SKM-1 treated with dmso at 0.1 percent for 144 hours (cell line): ENCODE results near the gene PDZD2.
"Not testable (repeated sequence)": the region's sequence is repeated elsewhere in the genome, so short reads cannot be mapped to it uniquely, and the experiment has no call there.

Experiments used
- DNase-seq: peaks from one replicate; lab custom pipeline; 2025; ENCODE audit not compliant: unreplicated experiment; lab: John Stamatoyannopoulos, UW

PDZD2 gene

GRCh38 chr5:32059761-32060530 is 421.0 kb downstream of the PDZD2 start:
- DNase-seq: no peak

DNA sequence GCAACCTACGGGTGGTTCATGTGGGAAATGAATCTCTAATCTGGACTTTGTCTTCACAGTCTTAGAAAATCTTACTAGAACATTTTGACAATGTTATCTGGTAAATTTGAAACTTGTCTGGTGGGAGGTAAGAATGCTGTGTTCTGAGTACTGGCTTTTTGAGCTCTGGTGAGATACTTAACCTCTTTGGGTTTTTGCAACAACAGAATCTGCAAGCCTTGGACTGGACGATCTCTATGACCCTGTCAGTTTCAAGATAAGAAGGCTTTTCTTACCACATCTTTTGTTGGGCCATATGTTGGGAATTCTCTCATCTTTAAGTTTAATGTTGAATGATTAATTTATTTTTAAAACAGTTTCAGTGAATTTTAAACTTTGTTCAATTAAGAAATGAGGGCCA is 422.3 kb downstream of the PDZD2 start:
- no peak for DNase-seq

- DNase-seq: no peak
Measured at GRCh38 chr5:32066448-32066847, 427.5 kb downstream of the PDZD2 start.

GRCh38 chr5:32067774-32068470 is 429.0 kb downstream of the PDZD2 start:
- DNase-seq: no peak

DNA sequence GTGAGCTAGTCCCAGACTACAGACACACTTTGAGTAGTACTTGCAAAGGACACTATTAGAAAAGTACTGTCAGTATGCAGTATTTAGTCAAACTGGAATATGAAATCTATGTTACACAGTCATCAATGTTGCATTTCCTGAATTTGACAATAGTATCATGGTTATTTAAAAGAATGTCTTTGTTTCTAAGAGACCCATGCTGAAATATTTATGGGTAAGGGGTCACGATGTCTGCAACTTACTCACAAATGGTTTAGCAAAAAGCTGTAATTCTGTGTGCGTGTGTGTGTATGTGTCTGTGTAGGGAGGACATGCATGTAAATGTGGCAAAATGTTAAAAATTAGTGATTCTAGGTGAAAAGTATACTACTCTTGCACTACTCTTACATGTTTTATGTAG is 429.6 kb downstream of the PDZD2 start:
- DNase-seq: no peak

DNA sequence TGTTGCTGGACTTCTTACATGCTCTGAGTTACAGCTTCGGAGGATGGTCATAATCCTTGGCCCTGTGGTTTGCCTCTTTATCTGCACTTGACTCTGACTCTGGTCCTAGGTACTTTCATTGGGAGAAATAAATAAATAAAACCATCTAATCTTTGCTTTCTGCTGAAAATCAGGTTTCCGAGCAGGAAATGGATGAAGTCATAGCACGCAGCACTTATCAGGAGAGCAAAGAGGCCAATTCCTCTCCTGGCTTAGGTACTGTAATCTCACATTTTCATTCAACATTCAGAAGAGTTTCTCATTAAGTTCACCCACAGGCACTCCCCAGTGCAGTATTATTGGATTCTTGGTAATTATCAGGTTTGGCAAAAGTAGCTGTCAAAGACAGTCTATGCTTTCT is 430.5 kb downstream of the PDZD2 start:
- no peak for DNase-seq

- no peak for DNase-seq
Measured at GRCh38 chr5:32071351-32071944, 432.5 kb downstream of the PDZD2 start.

GRCh38 chr5:32072054-32072453 is 433.1 kb downstream of the PDZD2 start:
- DNase-seq: no peak

DNA sequence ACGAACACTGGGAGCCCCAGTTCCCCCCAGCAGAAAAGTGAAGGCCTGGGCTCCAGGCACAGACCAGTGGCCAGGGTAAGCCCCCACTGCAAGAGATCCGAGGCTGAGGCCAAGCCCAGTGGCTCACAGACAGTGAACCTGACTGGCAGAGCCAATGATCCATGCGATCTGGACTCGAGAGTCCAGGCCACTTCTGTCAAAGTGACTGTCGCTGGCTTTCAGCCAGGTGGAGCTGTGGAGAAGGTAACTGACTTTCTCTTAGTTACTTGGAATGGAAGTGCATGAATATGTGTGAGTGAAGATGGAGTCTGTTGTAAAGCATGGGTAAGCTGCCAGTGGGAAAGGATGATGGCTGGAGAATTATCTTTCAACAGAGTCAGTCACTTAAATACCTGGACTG is 435.5 kb downstream of the PDZD2 start:
- no peak for DNase-seq

GRCh38 chr5:32076699-32077695 is 438.1 kb downstream of the PDZD2 start:
- peak; percentile 52 for DNase-seq

DNA sequence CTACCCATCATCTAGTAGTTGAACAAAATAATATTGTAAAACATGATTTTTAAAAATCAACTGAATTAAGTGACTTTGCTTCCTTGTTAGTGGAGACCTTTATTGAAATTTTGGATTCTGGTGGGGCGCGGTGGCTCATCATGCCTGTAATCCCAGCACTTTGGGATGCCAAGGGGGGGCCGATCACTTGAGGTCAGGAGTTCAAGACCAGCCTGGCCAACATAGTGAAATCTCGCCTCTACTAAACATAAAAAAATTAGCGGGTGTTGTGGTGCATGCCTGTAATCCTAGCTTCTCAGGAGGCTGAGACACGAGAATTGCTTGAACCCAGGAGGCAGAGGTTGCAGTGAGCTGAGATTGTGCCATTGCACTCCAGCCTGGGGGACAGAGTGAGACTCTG is 439.9 kb downstream of the PDZD2 start:
- not testable (repeated sequence) for DNase-seq

DNA sequence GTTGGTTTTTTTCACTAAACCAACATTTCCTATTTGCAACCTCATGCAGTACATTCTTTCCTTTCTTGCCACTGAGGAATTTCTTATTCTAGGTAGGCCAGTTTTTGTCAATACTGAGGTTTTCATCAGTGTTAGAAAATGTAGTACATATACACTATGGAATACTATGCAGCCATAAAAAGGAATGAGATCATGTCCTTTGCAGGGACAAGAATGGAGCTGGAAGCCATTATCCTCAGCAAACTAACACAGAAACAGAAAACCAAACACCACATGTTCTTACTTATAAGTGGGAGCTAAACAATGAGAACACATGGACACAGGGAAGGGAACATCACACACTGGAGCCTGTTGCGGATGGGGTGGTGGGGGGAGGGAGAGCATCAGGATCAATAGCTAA is 441.6 kb downstream of the PDZD2 start:
- DNase-seq: not testable (repeated sequence)

DNA sequence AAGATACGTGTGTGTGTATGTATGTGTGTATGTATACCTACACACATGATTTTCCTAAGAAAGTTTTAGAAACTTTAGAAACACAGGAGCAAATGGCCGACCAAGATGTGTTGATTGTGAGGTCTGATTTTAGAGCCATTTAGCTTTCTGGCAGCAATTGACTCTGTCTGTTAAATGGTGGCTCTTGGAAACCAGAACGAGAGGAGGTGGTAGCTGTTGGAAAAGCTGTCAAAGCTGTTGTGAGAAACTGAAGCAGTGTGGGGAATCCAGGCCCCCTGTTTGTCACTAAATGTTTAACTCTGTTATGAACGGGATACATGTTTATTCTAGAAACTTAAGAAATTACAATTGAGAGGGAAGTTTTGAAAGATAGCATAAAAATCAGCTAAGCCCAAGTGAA is 443.8 kb downstream of the PDZD2 start:
- DNase-seq: no peak

- peak; percentile 9 for DNase-seq
Measured at GRCh38 chr5:32083981-32084430, 445.1 kb downstream of the PDZD2 start.

GRCh38 chr5:32087086-32088082 is 448.5 kb downstream of the PDZD2 start:
- DNase-seq: no peak

GRCh38 chr5:32088214-32088613 is 449.3 kb downstream of the PDZD2 start:
- DNase-seq: no peak

DNA sequence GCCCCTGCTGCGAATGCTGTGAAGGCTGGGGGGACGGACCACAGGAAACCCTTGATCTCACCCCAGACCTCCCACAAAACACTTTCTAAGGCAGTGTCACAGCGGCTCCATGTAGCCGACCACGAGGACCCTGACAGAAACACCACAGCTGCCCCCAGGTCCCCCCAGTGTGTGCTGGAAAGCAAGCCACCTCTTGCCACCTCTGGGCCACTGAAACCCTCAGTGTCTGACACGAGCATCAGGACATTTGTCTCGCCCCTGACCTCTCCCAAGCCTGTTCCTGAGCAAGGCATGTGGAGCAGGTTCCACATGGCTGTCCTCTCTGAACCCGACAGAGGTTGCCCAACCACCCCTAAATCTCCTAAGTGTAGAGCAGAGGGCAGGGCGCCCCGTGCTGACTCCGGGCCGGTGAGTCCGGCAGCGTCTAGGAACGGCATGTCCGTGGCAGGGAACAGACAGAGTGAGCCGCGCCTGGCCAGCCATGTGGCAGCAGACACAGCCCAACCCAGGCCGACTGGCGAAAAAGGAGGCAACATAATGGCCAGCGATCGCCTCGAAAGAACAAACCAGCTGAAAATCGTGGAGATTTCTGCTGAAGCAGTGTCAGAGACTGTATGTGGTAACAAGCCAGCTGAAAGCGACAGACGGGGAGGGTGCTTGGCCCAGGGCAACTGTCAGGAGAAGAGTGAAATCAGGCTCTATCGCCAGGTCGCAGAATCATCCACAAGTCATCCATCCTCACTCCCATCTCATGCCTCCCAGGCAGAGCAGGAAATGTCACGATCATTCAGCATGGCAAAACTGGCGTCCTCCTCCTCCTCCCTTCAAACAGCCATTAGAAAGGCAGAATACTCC is 450.4 kb downstream of the PDZD2 start:
- DNase-seq: no peak

DNA sequence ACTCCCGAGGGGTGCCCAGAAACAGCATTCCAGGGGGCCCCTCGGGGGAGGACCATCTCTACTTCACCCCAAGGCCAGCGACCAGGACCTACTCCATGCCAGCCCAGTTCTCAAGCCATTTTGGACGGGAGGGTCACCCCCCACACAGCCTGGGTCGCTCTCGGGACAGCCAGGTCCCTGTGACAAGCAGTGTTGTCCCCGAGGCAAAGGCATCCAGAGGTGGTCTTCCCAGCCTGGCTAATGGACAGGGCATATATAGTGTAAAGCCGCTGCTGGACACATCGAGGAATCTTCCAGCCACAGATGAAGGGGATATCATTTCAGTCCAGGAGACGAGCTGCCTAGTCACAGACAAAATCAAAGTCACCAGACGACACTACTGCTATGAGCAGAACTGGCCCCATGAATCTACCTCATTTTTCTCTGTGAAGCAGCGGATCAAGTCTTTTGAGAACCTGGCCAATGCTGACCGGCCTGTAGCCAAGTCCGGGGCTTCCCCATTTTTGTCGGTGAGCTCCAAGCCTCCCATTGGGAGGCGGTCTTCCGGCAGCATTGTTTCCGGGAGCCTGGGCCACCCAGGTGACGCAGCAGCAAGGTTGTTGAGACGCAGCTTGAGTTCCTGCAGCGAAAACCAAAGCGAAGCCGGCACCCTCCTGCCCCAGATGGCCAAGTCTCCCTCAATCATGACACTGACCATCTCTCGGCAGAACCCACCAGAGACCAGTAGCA is 451.3 kb downstream of the PDZD2 start:
- no peak for DNase-seq
